GM12891 (cell line): ENCODE measurements around the gene TMTC2.

Experiments used
- DNase-seq: peaks from one replicate; pipeline ENCODE4 v3.0.0; 2011; ENCODE audit warnings: low spot score; ENCODE audit not compliant: insufficient read length
- FAIRE-seq: peaks from 2 replicates; lab custom pipeline; 2011; peaks lifted over from hg19 to GRCh38; lab: Jason Lieb, UNC
- PAX5 ChIP-seq: IDR thresholded peaks from 2 replicates; pipeline ENCODE4 v1.6.1; 2011; ENCODE audit warnings: low read length, moderate library complexity, mild to moderate bottlenecking; ENCODE audit not compliant: insufficient read depth, severe bottlenecking
- POLR2A ChIP-seq: IDR thresholded peaks from 2 replicates; pipeline ENCODE4 v1.6.1; 2011; ENCODE audit warnings: low read depth, low read length, control low read depth
- POLR2AphosphoS5 ChIP-seq: IDR thresholded peaks from 2 replicates; pipeline ENCODE4 v1.6.1; 2011; ENCODE audit warnings: low read depth, low read length, control low read depth
- POU2F2 ChIP-seq: IDR thresholded peaks from 2 replicates; pipeline ENCODE4 v1.6.1; 2011; ENCODE audit warnings: low read depth, mild to moderate bottlenecking, control low read depth, low read length, moderate library complexity
- SPI1 ChIP-seq: IDR thresholded peaks from 2 replicates; pipeline ENCODE4 v1.6.1; 2011; ENCODE audit warnings: low read depth, low read length, control low read depth
- TAF1 ChIP-seq: IDR thresholded peaks from 2 replicates; pipeline ENCODE4 v1.6.1; 2011; ENCODE audit warnings: low read depth, low read length, control low read depth

TMTC2 gene

DNA sequence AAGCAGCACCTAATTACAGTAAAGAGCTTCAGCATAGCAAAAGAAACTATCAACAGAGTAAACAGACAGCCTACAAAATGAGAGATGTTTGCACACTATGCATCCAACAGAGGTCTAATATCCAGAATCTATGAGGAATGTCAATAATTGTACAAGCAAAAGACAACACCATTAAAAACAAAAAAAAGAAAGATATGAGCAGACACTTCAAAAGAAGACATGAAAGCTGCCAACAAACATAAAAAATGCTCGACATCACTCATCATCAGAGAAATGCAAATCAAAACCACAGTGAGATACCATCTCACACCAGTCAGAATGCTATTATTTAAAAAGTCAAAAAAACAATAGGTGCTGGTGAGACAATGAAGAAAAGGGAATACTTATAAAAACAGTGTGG is 273.1 kb downstream of the TMTC2 start:
- DNase-seq (no peak), FAIRE-seq (no peak)
- TF ChIP-seq POU2F2 = no peak
- TF ChIP-seq POLR2A = no peak
- TF ChIP-seq PAX5 = no peak
- no peak for TF ChIP-seq SPI1

DNA sequence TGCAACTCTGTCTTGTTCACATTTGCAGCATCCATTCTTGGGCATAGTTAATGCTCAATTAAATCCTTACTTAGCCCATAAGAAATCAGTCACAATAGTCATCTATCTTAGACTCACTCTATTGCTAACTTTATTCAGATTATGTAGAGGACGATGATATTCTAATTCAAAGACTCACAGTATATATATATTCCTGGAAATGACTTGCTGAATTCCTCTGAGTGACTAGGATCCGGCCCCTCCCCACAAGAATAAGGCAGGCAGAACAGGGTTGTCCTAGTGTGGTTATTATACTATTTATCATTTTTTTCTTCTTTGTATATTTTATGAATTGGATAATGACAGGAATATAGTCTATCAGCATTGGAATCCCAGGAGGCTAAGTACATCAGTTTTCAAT is 275.1 kb downstream of the TMTC2 start:
- TF ChIP-seq TAF1 = no peak
- no peak for TF ChIP-seq POU2F2
- no peak for TF ChIP-seq PAX5
- no peak for TF ChIP-seq POLR2AphosphoS5
- TF ChIP-seq SPI1 = no peak
- no peak for TF ChIP-seq POLR2A
- FAIRE-seq (no peak), DNase-seq (no peak)

DNA sequence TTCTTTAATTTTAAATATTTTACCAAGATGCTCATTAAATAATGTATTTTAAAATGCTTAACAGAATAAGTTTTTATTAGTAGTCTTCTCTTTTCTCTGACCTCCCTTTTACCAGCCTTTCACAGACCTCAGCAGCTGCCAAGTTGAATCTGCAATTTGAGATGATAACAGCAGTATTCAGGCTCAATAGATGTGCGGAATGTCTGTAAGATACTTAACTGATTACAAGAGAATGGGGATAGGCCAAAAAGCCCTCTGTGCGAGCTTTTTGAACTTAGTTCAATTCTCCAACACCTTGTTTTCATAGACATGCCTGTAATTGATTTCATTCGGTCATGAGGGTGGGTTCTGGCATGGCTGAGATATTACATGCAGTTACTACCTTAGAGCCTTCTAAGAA is 277.2 kb downstream of the TMTC2 start:
- FAIRE-seq (no peak), DNase-seq (no peak)
- TF ChIP-seq POLR2A (no peak), SPI1 (no peak), POLR2AphosphoS5 (no peak), TAF1 (no peak), PAX5 (no peak), POU2F2 (no peak)

GRCh38 chr12:82964446-82964845 is 277.7 kb downstream of the TMTC2 start:
- no peak for DNase-seq
- no peak for FAIRE-seq
- TF ChIP-seq POU2F2 (no peak), TAF1 (no peak), SPI1 (no peak), PAX5 (no peak), POLR2AphosphoS5 (no peak), POLR2A (no peak)

DNA sequence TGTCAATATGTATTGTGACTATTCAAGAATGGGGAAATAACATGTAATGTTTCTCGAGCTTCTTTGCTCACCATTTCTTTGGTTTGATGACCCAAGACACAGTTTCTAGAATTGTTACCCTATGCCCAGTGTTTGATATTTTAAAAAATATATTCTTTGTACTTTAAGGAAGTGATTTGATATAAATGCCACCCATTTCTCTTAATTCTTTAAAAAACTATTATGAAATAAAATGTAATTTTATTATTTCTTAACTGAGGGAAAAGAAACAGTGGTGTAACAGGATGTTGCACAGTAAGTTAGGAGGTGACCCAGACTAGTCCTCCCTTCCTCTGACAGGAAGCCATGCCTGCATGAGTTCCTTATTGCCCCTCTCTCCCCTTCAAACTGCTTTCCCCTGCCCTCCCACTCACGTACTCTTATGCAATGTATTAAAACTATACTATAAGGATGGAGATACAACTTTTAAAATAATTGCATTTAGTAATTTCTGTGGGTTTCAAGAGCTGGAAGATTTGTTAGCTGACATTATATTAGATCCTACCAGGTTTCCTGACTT is 279.4 kb downstream of the TMTC2 start:
- TF ChIP-seq POU2F2 (no peak), SPI1 (no peak), POLR2A (no peak)
- FAIRE-seq (no peak), DNase-seq (no peak)

GRCh38 chr12:82968631-82969367 is 282.1 kb downstream of the TMTC2 start:
- DNase-seq (no peak), FAIRE-seq (no peak)
- TF ChIP-seq TAF1 = no peak
- no peak for TF ChIP-seq SPI1
- no peak for TF ChIP-seq PAX5
- TF ChIP-seq POU2F2 = no peak
- no peak for TF ChIP-seq POLR2A
- TF ChIP-seq POLR2AphosphoS5 = no peak

DNA sequence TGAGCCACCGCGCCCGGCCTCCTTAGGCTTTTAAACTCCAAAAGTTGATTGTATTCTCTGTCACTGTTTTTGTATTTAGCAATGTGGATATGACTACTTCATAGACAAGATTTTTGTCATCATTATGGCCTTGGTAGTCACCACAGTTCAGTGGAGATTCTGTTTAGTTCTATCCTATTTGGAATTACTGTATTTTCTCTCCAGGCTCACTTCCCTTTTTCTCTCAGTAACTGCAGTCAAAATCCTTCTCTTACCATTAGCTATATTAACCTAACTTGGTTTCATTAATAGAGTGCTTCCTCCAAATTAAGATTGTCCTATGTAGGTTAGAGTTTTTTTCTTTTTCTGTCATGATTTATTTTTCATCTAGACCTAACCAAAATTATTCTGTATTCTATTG is 283.9 kb downstream of the TMTC2 start:
- TF ChIP-seq SPI1 (peak; percentile 28; the same call in 1 of the 2 replicates), POLR2AphosphoS5 (no peak)
- DNase-seq (no peak), FAIRE-seq (no peak)

DNA sequence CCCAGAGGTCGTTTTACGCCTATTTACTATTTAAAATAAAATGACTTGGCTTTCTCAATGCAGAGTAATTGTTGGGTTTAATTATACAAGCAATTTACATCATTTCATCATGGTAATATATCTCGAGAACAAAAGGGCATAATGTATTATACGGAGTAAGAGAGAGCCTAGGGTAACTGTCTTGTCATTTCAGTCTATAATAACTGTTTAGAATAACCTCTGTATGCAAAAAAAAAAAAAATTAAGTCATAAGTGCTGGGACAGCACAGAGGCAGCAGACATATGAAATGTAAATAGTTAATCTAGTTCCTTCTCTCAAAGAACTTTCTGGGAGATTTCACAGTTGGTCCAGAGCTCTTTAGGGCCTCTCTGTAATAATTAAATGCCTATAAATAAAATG is 284.9 kb downstream of the TMTC2 start:
- TF ChIP-seq POU2F2 = no peak
- no peak for TF ChIP-seq POLR2AphosphoS5
- no peak for TF ChIP-seq TAF1
- TF ChIP-seq PAX5 = no peak
- no peak for TF ChIP-seq SPI1
- TF ChIP-seq POLR2A = no peak
- FAIRE-seq (no peak), DNase-seq (no peak)

- DNase-seq = no peak
- TF ChIP-seq TAF1 (no peak), POLR2AphosphoS5 (no peak), POU2F2 (no peak), SPI1 (no peak), PAX5 (no peak), POLR2A (no peak)
- FAIRE-seq = no peak
Measured at GRCh38 chr12:82972624-82973023, 285.9 kb downstream of the TMTC2 start.

GRCh38 chr12:82973592-82973991 is 286.9 kb downstream of the TMTC2 start:
- FAIRE-seq = no peak
- TF ChIP-seq SPI1 (no peak), POU2F2 (no peak), POLR2A (no peak), TAF1 (no peak), PAX5 (no peak), POLR2AphosphoS5 (no peak)
- no peak for DNase-seq
